Mesenteric fat pad (tissue), 1 donor: Measurements from ENCODE around the gene SSNA1. TPM values are rescaled to one million over a fixed set of nuclear protein-coding genes. Genes with fewer than 3 reads are reported as not detected.
A peak's percentile ranks its signal among the peaks of the same experiment; 100 is the strongest.

ENCODE experiments used
- DNase-seq: peaks from one replicate; pipeline ENCODE4 v3.0.0-alpha.2; 2020; ENCODE audit warnings: low spot score
- long read RNA-seq: library from polyadenylated mRNA; unstranded; transcript quantifications from one replicate; pipeline ENCODE4 v2.0.0, GENCODE V29; 2020
- total RNA-seq: library from RNA; stranded (reverse); fragmentation: NEBNext Ultra II Directional; extraction: Animal tissue kit (Norgen Biotek cat#: 25700); gene quantifications from one replicate; pipeline ENCODE4 v1.2.1, GENCODE V29; 2021
- donor health status: DM: yes; HTN: yes; CAD: no.

Gene SSNA1
- total RNA-seq, result 53.3 TPM
- long read RNA-seq, transcript SSNA1-201 (3 exons, 896 nt), result major isoform, 11 of 18 reads
- long read RNA-seq, partial matches to known transcripts, result 0 of 18 reads
- long read RNA-seq, other reads (novel, unspliced or antisense), result 2 of 18 reads

- DNase-seq, result peak; percentile 99
Measured at GRCh38 chr9:137188490-137189296, at the start of gene SSNA1, which contains the start of gene ANAPC2. Gene SSNA1 (plus strand): TSS chr9:137188676. CDS start chr9:137188727, 51 bp downstream. Gene ANAPC2 (minus strand): TSS chr9:137188560. CDS start chr9:137188532, 28 bp downstream.

- DNase-seq, result no peak
Measured at GRCh38 chr9:137138722-137139467, 49.6 kb upstream of the SSNA1 start, which contains the start of gene GRIN1. Gene GRIN1 (plus strand): TSS chr9:137139154. CDS start chr9:137139487, 333 bp downstream.

GRCh38 chr9:137139468-137140150 is 48.9 kb upstream of the SSNA1 start:
- DNase-seq, result no peak

GRCh38 chr9:137140151-137141012 is 48.1 kb upstream of the SSNA1 start:
- DNase-seq, result no peak

- no peak for DNase-seq
Measured at GRCh38 chr9:137141050-137141810, 47.2 kb upstream of the SSNA1 start.

GRCh38 chr9:137141976-137142936 is 46.2 kb upstream of the SSNA1 start:
- DNase-seq, result no peak

- DNase-seq, result no peak
Measured at GRCh38 chr9:137143459-137143858, 45.0 kb upstream of the SSNA1 start.

- no peak for DNase-seq
Measured at GRCh38 chr9:137145731-137146526, 42.5 kb upstream of the SSNA1 start.

GRCh38 chr9:137146527-137146918 is 42.0 kb upstream of the SSNA1 start:
- no peak for DNase-seq

- no peak for DNase-seq
Measured at GRCh38 chr9:137147091-137147792, 41.2 kb upstream of the SSNA1 start.

- no peak for DNase-seq
Measured at GRCh38 chr9:137147793-137148160, 40.7 kb upstream of the SSNA1 start.

GRCh38 chr9:137148242-137148641 is 40.2 kb upstream of the SSNA1 start:
- no peak for DNase-seq

GRCh38 chr9:137148661-137149060 is 39.8 kb upstream of the SSNA1 start:
- no peak for DNase-seq

GRCh38 chr9:137149363-137149762 is 39.1 kb upstream of the SSNA1 start:
- no peak for DNase-seq

- DNase-seq, result no peak
Measured at GRCh38 chr9:137149942-137150616, 38.4 kb upstream of the SSNA1 start.
